Lung (tissue), 12 donors: ENCODE data around the gene SPRY1. TPM values are rescaled to one million over a fixed set of nuclear protein-coding genes. Genes with fewer than 3 reads are reported as not detected.

Experiments
- ATAC-seq: fragments of 200-7000 bp; cut with Tn5 transposase; one replicate; pipeline ENCODE4 v1.9.1; 2020; ENCODE audit warnings: moderate number of reproducible peaks; ENCODE audit not compliant: insufficient read depth, low FRiP score
- DNase-seq, 3 donors: peaks; one replicate each; pipeline ENCODE4 v3.0.0-alpha.2; 2013 to 2017
- H3K27ac ChIP-seq, 2 donors: one replicate each; pipeline ENCODE4 v1.5.1; 2013; ENCODE audit warnings: mild to moderate bottlenecking in 2 of 2, moderate library complexity in 2 of 2, control low read depth in 1 of 2, inconsistent platforms in 1 of 2, low read depth in 1 of 2, low read length in 1 of 2
- H3K27me3 ChIP-seq, 3 donors: one replicate each; pipeline ENCODE4 v1.5.1; 2013; ENCODE audit warnings: low read length in 2 of 3; ENCODE audit not compliant: control insufficient read depth in 3 of 3, insufficient read depth in 3 of 3
- H3K36me3 ChIP-seq, 4 donors: one replicate each; pipeline ENCODE4 v1.5.1; 2013; ENCODE audit warnings: low read length in 4 of 4, mild to moderate bottlenecking in 1 of 4, moderate library complexity in 1 of 4; ENCODE audit not compliant: control insufficient read depth in 4 of 4, insufficient read depth in 4 of 4
- H3K4me1 ChIP-seq, 5 donors: one replicate each; pipeline ENCODE4 v1.5.1; 2013; ENCODE audit warnings: low read length in 5 of 5, mild to moderate bottlenecking in 2 of 5, moderate library complexity in 1 of 5; ENCODE audit not compliant: control insufficient read depth in 5 of 5, insufficient read depth in 5 of 5
- H3K4me3 ChIP-seq: one replicate; pipeline ENCODE4 v1.5.1; 2013; ENCODE audit warnings: mild to moderate bottlenecking, control low read depth, moderate library complexity
- H3K9ac ChIP-seq, 2 donors: one replicate each; pipeline ENCODE4 v1.5.1; 2013; ENCODE audit warnings: low read length in 2 of 2, control low read depth in 1 of 2; ENCODE audit not compliant: insufficient read depth in 1 of 2
- H3K9me3 ChIP-seq, 4 donors: one replicate each; pipeline ENCODE4 v1.5.1; 2013; ENCODE audit warnings: low read length in 3 of 4, mild to moderate bottlenecking in 1 of 4, moderate library complexity in 1 of 4; ENCODE audit not compliant: control insufficient read depth in 4 of 4, insufficient read depth in 3 of 4
- WGBS, 2 donors: extraction: QIAGEN DNeasy Blood & Tissue Kit; methylation state at CpG; one replicate each; pipeline ENCODE4 v1.1.7; 2013; 5-methylcytosine and 5-hydroxymethylcytosine counted together
- polyA plus RNA-seq, 2 donors: library from polyadenylated mRNA; stranded (reverse); fragments of 200-250 nt; gene quantifications; one replicate each; pipeline ENCODE4 v1.2.1, GENCODE V29; 2013
- total RNA-seq, 2 donors: library from RNA; depleted of rRNA in 1 of 2; stranded (reverse); fragments of >200 nt in 1 of 2; gene quantifications; one replicate each; pipeline ENCODE4 v1.2.1, GENCODE V29; 2014 to 2021
- TF ChIP-seq, protein P1 (sequence below): IDR thresholded peaks from 2 replicates; pipeline ENCODE4 v1.5.1; 2012; ENCODE audit warnings: mild to moderate bottlenecking; ENCODE audit errors: control extremely low read depth, extremely low read depth
- donor health status: control.
- donor health status: control.
- donor health status: Bipolar disorder and iron deficiency.
- donor health status: healthy.
- donor health status: DM: yes; HTN: yes; CAD: no.

The SPRY1 gene
- total and polyA plus RNA-seq, 4 donors, result 35.3 to 139 (median 73.6) TPM

DNA sequence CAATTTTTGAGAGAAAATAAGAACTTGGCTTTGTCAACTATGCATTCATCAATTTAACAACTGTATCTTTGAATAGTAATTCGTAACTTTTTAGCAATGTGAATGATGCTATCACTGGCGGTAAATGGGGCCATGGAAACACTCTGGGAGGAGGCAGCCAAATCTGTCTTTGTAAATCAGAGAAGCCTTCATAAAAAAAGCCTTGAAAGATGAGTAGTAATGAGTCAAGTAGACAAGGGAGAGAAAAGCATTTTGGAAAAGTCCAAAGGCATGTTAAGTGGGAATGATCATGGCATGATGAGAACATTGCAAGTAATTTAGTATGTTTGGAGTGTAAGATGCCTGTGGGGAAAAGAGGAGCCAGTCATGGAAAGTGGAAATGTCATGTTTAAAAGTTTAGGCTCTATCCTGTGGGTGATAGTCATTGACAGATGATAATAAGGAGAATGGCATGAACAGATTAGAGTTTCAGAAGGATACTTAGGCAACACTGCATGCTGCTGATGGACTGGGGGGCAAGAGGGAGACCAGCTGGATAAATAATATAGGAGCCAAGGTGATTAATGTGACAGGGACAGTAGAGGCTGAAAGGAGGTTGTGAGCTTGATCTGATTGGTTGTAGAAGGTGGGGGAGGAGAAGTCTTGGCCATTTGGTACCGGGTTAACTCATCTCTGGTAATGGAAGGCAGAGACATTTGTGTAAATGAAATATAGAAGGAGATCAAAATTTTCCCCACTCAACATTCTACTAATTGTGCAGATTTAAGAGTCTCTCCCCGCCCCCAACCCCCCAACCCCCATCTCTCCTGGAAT lies 16.3 kb downstream of the SPRY1 start:
- Histone ChIP-seq H3K9me3 (no peaks in the 10 kb centered on the region), H3K9ac (no peak overlapping the region), H3K4me3 (no peak overlapping the region), H3K36me3 (no peaks in the 10 kb centered on the region), H3K4me1 (peaks cover 0 to 21% (median 2%) of the 10 kb centered on the region in 5 donors), H3K27me3 (no peaks in the 10 kb centered on the region), H3K27ac (peak overlapping the region in 1 of 2 donors; percentile 17)
- WGBS, 2 donors, result 76 to 84% methylated on average over 4 of the region's 4 CpGs
- TF ChIP-seq, protein P1, sequence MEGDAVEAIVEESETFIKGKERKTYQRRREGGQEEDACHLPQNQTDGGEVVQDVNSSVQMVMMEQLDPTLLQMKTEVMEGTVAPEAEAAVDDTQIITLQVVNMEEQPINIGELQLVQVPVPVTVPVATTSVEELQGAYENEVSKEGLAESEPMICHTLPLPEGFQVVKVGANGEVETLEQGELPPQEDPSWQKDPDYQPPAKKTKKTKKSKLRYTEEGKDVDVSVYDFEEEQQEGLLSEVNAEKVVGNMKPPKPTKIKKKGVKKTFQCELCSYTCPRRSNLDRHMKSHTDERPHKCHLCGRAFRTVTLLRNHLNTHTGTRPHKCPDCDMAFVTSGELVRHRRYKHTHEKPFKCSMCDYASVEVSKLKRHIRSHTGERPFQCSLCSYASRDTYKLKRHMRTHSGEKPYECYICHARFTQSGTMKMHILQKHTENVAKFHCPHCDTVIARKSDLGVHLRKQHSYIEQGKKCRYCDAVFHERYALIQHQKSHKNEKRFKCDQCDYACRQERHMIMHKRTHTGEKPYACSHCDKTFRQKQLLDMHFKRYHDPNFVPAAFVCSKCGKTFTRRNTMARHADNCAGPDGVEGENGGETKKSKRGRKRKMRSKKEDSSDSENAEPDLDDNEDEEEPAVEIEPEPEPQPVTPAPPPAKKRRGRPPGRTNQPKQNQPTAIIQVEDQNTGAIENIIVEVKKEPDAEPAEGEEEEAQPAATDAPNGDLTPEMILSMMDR, result no peak
- DNase-seq (no peak), ATAC-seq (no peak)

DNA sequence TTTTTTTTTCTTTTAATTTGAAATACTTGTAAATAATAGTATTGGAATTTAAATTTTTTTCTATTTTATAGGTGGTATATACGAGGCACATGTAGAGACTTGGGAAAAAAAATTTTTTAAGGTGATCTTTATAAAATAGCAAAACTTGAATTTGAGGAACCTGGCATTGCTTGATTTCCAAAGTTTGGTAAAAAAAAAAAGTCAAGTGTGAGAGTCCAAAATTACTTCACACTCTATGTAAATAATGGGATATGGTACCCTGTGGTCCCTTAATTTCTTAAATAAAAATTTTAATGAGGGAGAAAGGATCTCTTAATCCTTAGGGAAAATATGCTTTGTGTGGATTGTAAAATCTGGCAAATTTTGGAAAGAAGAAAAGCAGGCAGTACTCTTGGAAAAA lies 19.0 kb downstream of the SPRY1 start:
- WGBS, 2 donors, result 37 to 74% methylated on average over 1 of the region's 1 CpG
- Histone ChIP-seq H3K4me3 (no peak overlapping the region), H3K36me3 (no peaks in the 10 kb centered on the region), H3K27me3 (no peaks in the 10 kb centered on the region), H3K27ac (no peak overlapping the region), H3K9me3 (no peaks in the 10 kb centered on the region), H3K9ac (no peak overlapping the region), H3K4me1 (peaks cover 0 to 31% (median 5%) of the 10 kb centered on the region in 5 donors)
- DNase-seq, result no peak
- no peak for ATAC-seq
- TF ChIP-seq, protein P1, result no peak

DNA sequence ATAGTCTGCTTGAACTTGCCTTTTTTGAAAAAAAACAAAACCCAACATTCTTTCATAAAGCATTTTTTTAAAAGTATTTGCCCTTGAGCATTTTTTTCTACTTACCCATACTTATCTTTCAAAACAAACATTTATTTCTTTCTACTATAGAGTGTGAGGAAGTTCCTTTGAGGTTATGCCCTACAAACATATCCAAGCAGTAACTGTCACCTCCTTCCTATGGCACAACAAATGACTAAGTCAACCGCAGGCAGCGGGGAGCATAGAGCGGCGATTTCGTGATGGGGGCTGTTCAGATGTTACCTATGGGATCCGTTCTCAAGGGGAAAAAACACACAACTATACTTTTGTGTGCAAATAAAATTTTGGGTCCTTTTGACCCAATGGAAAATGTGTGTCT lies 19.4 kb downstream of the SPRY1 start:
- H3K9me3 ChIP-seq, result no peaks in the 10 kb centered on the region
- no peak overlapping the region for H3K9ac ChIP-seq
- H3K27ac ChIP-seq, result no peak overlapping the region
- peaks cover 0 to 31% (median 5%) of the 10 kb centered on the region in 5 donors for H3K4me1 ChIP-seq
- TF ChIP-seq, protein P1, result no peak
- peak in 1 of 3 donors; percentile 35 for DNase-seq
- ATAC-seq, result no peak
- H3K36me3 ChIP-seq, result no peaks in the 10 kb centered on the region
- WGBS, 2 donors, result 5 to 43% methylated on average over 6 of the region's 6 CpGs
- no peak overlapping the region for H3K4me3 ChIP-seq
- no peaks in the 10 kb centered on the region for H3K27me3 ChIP-seq
